HepG2 (cell line): Measurements from ENCODE around the gene DCTN1. TPM values are rescaled to one million over a fixed set of nuclear protein-coding genes. Genes with fewer than 3 reads are reported as not detected.

Source experiments
- ARNTL ChIP-seq: sonication (generic); formaldehyde crosslinking; IDR thresholded peaks from 2 replicates; pipeline ENCODE4 v1.4.0; 2020; ENCODE audit warnings: mild to moderate bottlenecking, missing genetic modification reagents
- ATAD3A ChIP-seq: sonication (generic); formaldehyde crosslinking; IDR thresholded peaks from 2 replicates; pipeline ENCODE4 v1.4.0; 2020; ENCODE audit warnings: missing genetic modification reagents
- CCDC6 ChIP-seq: sonication (generic); formaldehyde crosslinking; IDR thresholded peaks from 2 replicates; pipeline ENCODE4 v1.8.1; 2022; ENCODE audit warnings: mild to moderate bottlenecking, missing genetic modification reagents, moderate library complexity
- JUN ChIP-seq: sonication (generic); formaldehyde crosslinking; IDR thresholded peaks from 2 replicates; pipeline ENCODE4 v1.4.0; 2020; ENCODE audit warnings: mild to moderate bottlenecking, missing genetic modification reagents
- MXD4 ChIP-seq: IDR thresholded peaks from 2 replicates; pipeline ENCODE4 v1.6.1; 2016; ENCODE audit warnings: mild to moderate bottlenecking, missing biosample characterization, missing genetic modification reagents
- MXI1 ChIP-seq: IDR thresholded peaks from 3 replicates; pipeline ENCODE4 v1.6.1; 2012; ENCODE audit warnings: low read depth, low read length, inconsistent platforms, borderline replicate concordance
- NFYC ChIP-seq: IDR thresholded peaks from 2 replicates; pipeline ENCODE4 v1.6.1; 2016; ENCODE audit warnings: missing genetic modification reagents, missing compliant biosample characterization
- REPIN1 ChIP-seq: sonication (generic); formaldehyde crosslinking; IDR thresholded peaks from 2 replicates; pipeline ENCODE4 v1.8.0; 2022; ENCODE audit warnings: missing genetic modification reagents, low read depth, mild to moderate bottlenecking, borderline replicate concordance
- RORA ChIP-seq: sonication (generic); formaldehyde crosslinking; IDR thresholded peaks from 2 replicates; pipeline ENCODE4 v1.5.0; 2020; ENCODE audit warnings: mild to moderate bottlenecking, missing genetic modification reagents, moderate library complexity
- STAT5B ChIP-seq: sonication (generic); formaldehyde crosslinking; IDR thresholded peaks from 2 replicates; pipeline ENCODE4 v1.4.0; 2020; ENCODE audit warnings: missing genetic modification reagents
- ZFP62 ChIP-seq: sonication (generic); formaldehyde crosslinking; IDR thresholded peaks from 2 replicates; pipeline ENCODE4 v1.4.0; 2020; ENCODE audit warnings: missing genetic modification reagents
- ZNF160 ChIP-seq: sonication (generic); formaldehyde crosslinking; IDR thresholded peaks from 2 replicates; pipeline ENCODE4 v1.8.0; 2022; ENCODE audit warnings: mild to moderate bottlenecking, inconsistent platforms, missing genetic modification reagents
- ZNF235 ChIP-seq: sonication (generic); formaldehyde crosslinking; IDR thresholded peaks from 2 replicates; pipeline ENCODE4 v1.8.1; 2023; ENCODE audit warnings: mild to moderate bottlenecking, missing genetic modification reagents, borderline replicate concordance
- ZNF549 ChIP-seq: sonication (generic); formaldehyde crosslinking; IDR thresholded peaks from 2 replicates; pipeline ENCODE4 v1.5.0; 2020; ENCODE audit warnings: missing genetic modification reagents
- ZNF563 ChIP-seq: sonication (generic); formaldehyde crosslinking; IDR thresholded peaks from 2 replicates; pipeline ENCODE4 v1.8.0; 2022; ENCODE audit warnings: mild to moderate bottlenecking, moderate library complexity, missing genetic modification reagents
- ZNF713 ChIP-seq: sonication (generic); formaldehyde crosslinking; IDR thresholded peaks from 2 replicates; pipeline ENCODE4 v1.4.0; 2020; ENCODE audit warnings: mild to moderate bottlenecking, missing genetic modification reagents
- ZNF761 ChIP-seq: sonication (generic); formaldehyde crosslinking; conservative IDR thresholded peaks from 2 replicates; pipeline ENCODE4 v1.4.0; 2020; ENCODE audit warnings: mild to moderate bottlenecking, missing genetic modification reagents
- ZSCAN9 ChIP-seq: IDR thresholded peaks from 2 replicates; pipeline ENCODE4 v1.6.1; 2016; ENCODE audit warnings: borderline replicate concordance
- polyA plus RNA-seq, 8 experiments: library from polyadenylated mRNA; depleted of rRNA in 3 of 8; stranded (reverse) in 7 of 8; unstranded in 1 of 8; fragments of >200 nt; fragmentation: Illumina TruSeq in 4 of 8; extraction: Trizol in 4 of 8; gene quantifications; 2 replicates each; pipeline versions ENCODE4 v1.2.1 to v1.2.3, GENCODE V29; 2011 to 2016; ENCODE audit warnings: low read depth in 4 of 8, missing spikeins in 1 of 8, mixed read lengths in 1 of 8; ENCODE audit not compliant: insufficient read depth in 1 of 8
- total RNA-seq, 5 experiments: library from RNA; depleted of rRNA; stranded (reverse); fragments of >200 nt; fragmentation: Illumina TruSeq; extraction: Trizol; gene quantifications; 2 replicates each; pipeline ENCODE4 v1.2.3, GENCODE V29; 2016; ENCODE audit warnings: low read depth in 1 of 5
- TF ChIP-seq, protein P1 (sequence below): sonication (generic); formaldehyde crosslinking; IDR thresholded peaks from 2 replicates; pipeline ENCODE4 v1.4.0; 2020; ENCODE audit warnings: missing genetic modification reagents
- TF ChIP-seq, protein P2 (sequence below): IDR thresholded peaks from 2 replicates; pipeline ENCODE4 v1.6.1; 2016; ENCODE audit warnings: missing biosample characterization, missing genetic modification reagents, low read depth
- TF ChIP-seq, protein P3 (sequence below): sonication (generic); formaldehyde crosslinking; IDR thresholded peaks from 2 replicates; pipeline ENCODE4 v1.5.1; 2020; ENCODE audit warnings: mild to moderate bottlenecking, missing genetic modification reagents, moderate library complexity
- TF ChIP-seq, protein P4 (sequence below), 2 experiments: fragments of 450-650 bp in 1 of 2; sonication (generic) in 1 of 2; formaldehyde crosslinking; IDR thresholded peaks; 2 replicates each; pipeline versions ENCODE4 v1.5.0 to v1.8.0; 2020 to 2022; ENCODE audit warnings: mild to moderate bottlenecking in 1 of 2, missing genetic modification reagents in 1 of 2
- TF ChIP-seq, protein P5 (sequence below): sonication (generic); formaldehyde crosslinking; IDR thresholded peaks from 2 replicates; pipeline ENCODE4 v1.5.0; 2020; ENCODE audit warnings: mild to moderate bottlenecking, missing genetic modification reagents, moderate library complexity

DCTN1 gene
- total and polyA plus RNA-seq, 2 of the 13 experiments (the other 11 are each of a cell fraction or from before 2014, with no cell fraction given): 73.2 to 122 TPM

DNA sequence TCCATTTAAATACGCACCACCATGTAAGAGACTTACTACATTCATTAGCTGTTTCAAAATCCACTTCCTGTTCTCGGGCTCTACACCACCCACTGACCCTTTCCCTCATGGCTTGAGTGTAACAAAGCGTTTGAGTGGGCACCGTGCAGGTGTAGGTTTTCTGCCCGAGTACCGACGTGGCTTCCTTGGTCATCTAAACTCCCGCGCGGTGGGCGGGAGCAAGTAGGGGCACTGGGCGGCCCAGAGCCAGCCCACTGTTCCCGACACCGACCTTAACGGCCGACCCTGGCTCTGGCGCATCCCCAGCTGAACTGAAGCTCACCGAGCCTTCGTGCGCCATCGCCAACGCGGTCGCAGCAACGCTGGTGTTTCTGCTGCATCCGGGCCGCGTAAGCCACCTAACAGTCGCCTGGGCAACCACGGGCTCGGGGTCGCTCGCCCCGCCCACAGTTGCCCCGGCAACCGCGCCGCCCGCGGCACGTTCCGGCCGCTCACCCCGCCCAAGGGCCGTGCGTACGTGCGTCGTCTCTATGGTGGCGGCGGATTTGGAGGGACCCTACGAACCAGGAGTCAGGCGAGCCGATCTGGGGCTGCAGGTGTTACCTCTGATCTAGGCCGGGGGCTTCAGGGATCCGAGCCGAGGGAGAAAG is 41.2 kb upstream of the DCTN1 start, which contains the start of the genes C2orf81 and WDR54 (continued):
- TF ChIP-seq, protein P1, sequence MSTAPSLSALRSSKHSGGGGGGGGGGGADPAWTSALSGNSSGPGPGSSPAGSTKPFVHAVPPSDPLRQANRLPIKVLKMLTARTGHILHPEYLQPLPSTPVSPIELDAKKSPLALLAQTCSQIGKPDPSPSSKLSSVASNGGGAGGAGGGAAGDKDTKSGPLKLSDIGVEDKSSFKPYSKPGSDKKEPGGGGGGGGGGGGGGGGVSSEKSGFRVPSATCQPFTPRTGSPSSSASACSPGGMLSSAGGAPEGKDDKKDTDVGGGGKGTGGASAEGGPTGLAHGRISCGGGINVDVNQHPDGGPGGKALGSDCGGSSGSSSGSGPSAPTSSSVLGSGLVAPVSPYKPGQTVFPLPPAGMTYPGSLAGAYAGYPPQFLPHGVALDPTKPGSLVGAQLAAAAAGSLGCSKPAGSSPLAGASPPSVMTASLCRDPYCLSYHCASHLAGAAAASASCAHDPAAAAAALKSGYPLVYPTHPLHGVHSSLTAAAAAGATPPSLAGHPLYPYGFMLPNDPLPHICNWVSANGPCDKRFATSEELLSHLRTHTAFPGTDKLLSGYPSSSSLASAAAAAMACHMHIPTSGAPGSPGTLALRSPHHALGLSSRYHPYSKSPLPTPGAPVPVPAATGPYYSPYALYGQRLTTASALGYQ: no peak
- TF ChIP-seq, protein P2, sequence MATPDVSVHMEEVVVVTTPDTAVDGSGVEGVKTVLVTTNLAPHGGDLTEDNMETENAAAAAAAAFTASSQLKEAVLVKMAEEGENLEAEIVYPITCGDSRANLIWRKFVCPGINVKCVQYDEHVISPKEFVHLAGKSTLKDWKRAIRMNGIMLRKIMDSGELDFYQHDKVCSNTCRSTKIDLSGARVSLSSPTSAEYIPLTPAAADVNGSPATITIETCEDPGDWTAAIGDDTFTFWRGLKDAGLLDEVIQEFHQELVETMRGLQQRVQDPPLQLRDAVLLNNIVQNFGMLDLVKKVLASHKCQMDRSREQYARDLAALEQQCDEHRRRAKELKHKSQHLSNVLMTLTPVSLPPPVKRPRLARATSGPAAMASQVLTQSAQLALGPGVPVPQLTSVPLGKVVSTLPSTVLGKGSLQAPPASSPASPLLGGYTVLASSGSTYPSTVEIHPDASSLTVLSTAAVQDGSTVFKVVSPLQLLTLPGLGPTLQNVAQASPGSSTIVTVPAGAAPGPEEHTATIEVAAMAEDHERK (CRISPR knock-in tag): peak; percentile 93
- TF ChIP-seq JUN (CRISPR knock-in tag) (no peak), MXI1 (peak; percentile 99), NFYC (CRISPR knock-in tag) (no peak), CCDC6 (CRISPR knock-in tag) (no peak), ATAD3A (CRISPR knock-in tag) (no peak), STAT5B (no peak), MXD4 (CRISPR knock-in tag) (0 out of 2 replicates have a peak, but pooled peaks have one; percentile 51), REPIN1 (CRISPR knock-in tag) (no peak), ZNF235 (CRISPR knock-in tag) (peak; percentile 83; the same call in 1 of the 2 replicates), ZNF549 (CRISPR knock-in tag) (no peak), ARNTL (CRISPR knock-in tag) (no peak), ZNF761 (CRISPR knock-in tag) (no peak), ZSCAN9 (no peak; the same call in 1 of the 2 replicates), ZFP62 (CRISPR knock-in tag) (no peak), ZNF563 (CRISPR knock-in tag) (peak; percentile 61; the same call in 1 of the 2 replicates), ZNF160 (CRISPR knock-in tag) (peak; percentile 38; the same call in 1 of the 2 replicates), RORA (CRISPR knock-in tag) (no peak), ZNF713 (CRISPR knock-in tag) (no peak)
- TF ChIP-seq, protein P3, sequence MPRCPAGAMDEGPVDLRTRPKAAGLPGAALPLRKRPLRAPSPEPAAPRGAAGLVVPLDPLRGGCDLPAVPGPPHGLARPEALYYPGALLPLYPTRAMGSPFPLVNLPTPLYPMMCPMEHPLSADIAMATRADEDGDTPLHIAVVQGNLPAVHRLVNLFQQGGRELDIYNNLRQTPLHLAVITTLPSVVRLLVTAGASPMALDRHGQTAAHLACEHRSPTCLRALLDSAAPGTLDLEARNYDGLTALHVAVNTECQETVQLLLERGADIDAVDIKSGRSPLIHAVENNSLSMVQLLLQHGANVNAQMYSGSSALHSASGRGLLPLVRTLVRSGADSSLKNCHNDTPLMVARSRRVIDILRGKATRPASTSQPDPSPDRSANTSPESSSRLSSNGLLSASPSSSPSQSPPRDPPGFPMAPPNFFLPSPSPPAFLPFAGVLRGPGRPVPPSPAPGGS (CRISPR knock-in tag): peak; percentile 93; the same call in 1 of the 2 replicates
- TF ChIP-seq, protein P4, sequence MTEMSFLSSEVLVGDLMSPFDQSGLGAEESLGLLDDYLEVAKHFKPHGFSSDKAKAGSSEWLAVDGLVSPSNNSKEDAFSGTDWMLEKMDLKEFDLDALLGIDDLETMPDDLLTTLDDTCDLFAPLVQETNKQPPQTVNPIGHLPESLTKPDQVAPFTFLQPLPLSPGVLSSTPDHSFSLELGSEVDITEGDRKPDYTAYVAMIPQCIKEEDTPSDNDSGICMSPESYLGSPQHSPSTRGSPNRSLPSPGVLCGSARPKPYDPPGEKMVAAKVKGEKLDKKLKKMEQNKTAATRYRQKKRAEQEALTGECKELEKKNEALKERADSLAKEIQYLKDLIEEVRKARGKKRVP (CRISPR knock-in tag; IDR thresholded peaks at IDR 0.05): 0 out of 4 replicates have a peak, but pooled peaks of 1 of the 2 experiments have one; percentile 7
- TF ChIP-seq, protein P5, sequence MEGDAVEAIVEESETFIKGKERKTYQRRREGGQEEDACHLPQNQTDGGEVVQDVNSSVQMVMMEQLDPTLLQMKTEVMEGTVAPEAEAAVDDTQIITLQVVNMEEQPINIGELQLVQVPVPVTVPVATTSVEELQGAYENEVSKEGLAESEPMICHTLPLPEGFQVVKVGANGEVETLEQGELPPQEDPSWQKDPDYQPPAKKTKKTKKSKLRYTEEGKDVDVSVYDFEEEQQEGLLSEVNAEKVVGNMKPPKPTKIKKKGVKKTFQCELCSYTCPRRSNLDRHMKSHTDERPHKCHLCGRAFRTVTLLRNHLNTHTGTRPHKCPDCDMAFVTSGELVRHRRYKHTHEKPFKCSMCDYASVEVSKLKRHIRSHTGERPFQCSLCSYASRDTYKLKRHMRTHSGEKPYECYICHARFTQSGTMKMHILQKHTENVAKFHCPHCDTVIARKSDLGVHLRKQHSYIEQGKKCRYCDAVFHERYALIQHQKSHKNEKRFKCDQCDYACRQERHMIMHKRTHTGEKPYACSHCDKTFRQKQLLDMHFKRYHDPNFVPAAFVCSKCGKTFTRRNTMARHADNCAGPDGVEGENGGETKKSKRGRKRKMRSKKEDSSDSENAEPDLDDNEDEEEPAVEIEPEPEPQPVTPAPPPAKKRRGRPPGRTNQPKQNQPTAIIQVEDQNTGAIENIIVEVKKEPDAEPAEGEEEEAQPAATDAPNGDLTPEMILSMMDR (CRISPR knock-in tag): peak; percentile 14; the same call in 1 of the 2 replicates
